Caco-2 (cell line): ENCODE data around the gene SPSB2. TPM values are rescaled to one million over a fixed set of nuclear protein-coding genes. Genes with fewer than 3 reads are reported as not detected.

Experiments
- BruUV-seq: library from RNA; stranded (reverse); fragments of 400-500 nt; replicated peaks from 2 replicates; lab custom pipeline; 2021; lab: Mats Ljungman, UMichigan
- CTCF ChIA-PET: fragments of 300-600 bp; sonication (Branson Sonifier 250); formaldehyde crosslinking; loops from one replicate; lab custom pipeline; 2022; ENCODE audit warnings: antibody characterized with exemption; lab: Charles Lee
- POLR2A ChIA-PET: fragments of 300-600 bp; sonication (Branson Sonifier 250); formaldehyde crosslinking; loops from one replicate; lab custom pipeline; 2022; ENCODE audit warnings: antibody characterized with exemption; lab: Charles Lee
- DNase-seq, 2 experiments: peaks; one replicate each; pipeline versions ENCODE4 v3.0.0 to v3.0.0-alpha.2; 2020 to 2022
- H3K27me3 ChIP-seq: replicated peaks from 2 replicates; pipeline ENCODE4 v1.6.0; 2011; ENCODE audit warnings: low read length; ENCODE audit not compliant: control insufficient read depth, insufficient read depth
- H3K36me3 ChIP-seq: 2 replicates; pipeline ENCODE4 v1.5.1; 2011; ENCODE audit warnings: low read length; ENCODE audit not compliant: control insufficient read depth, insufficient read depth
- H3K4me1 ChIP-seq: fragments of 250-450 bp; sonication (Bioruptor Pico); 2 replicates; pipeline ENCODE4 v1.5.1; 2020; ENCODE audit warnings: mild to moderate bottlenecking
- H3K4me3 ChIP-seq: 2 replicates; pipeline ENCODE4 v1.5.1; 2011; ENCODE audit warnings: low read depth, mild to moderate bottlenecking, control low read depth, low read length
- H3K9me3 ChIP-seq: fragments of 250-450 bp; sonication (Bioruptor Pico); 2 replicates; pipeline ENCODE4 v1.5.1; 2020; ENCODE audit warnings: mild to moderate bottlenecking, moderate library complexity
- H3K27ac Mint-ChIP-seq: one replicate; pipeline ENCODE4 v1.8.0; 2022; ENCODE audit warnings: mixed read lengths; ENCODE audit not compliant: unreplicated experiment
- H3K27me3 Mint-ChIP-seq: one replicate; pipeline ENCODE4 v1.8.0; 2022; ENCODE audit warnings: mixed read lengths; ENCODE audit not compliant: insufficient read depth, unreplicated experiment
- H3K36me3 Mint-ChIP-seq: one replicate; pipeline ENCODE4 v1.8.0; 2022; ENCODE audit warnings: mild to moderate bottlenecking, mixed read lengths; ENCODE audit not compliant: insufficient read depth, unreplicated experiment
- H3K4me1 Mint-ChIP-seq: one replicate; pipeline ENCODE4 v1.8.0; 2022; ENCODE audit warnings: low read depth, mixed read lengths; ENCODE audit not compliant: unreplicated experiment
- H3K4me3 Mint-ChIP-seq: one replicate; pipeline ENCODE4 v1.8.0; 2022; ENCODE audit warnings: mild to moderate bottlenecking, moderate library complexity, mixed read lengths; ENCODE audit not compliant: unreplicated experiment
- H3K9me3 Mint-ChIP-seq: one replicate; pipeline ENCODE4 v1.8.0; 2022; ENCODE audit warnings: mixed read lengths; ENCODE audit not compliant: unreplicated experiment
- intact Hi-C: fragments of 100-400 bp; cut with micrococcal nuclease; formaldehyde crosslinking; loops from one replicate; pipeline ENCODE4 v1.10.0; 2022; ENCODE audit not compliant: unreplicated experiment
- total RNA-seq: library from RNA; stranded (reverse); gene quantifications from 2 replicates; pipeline ENCODE4 v1.2.3, GENCODE V29; 2022
- TF ChIP-seq, protein P1 (sequence below), 2 experiments: fragments of 200-600 bp in 1 of 2; IDR thresholded peaks; 1 replicate in 1 of 2; 2 replicates in 1 of 2; pipeline versions ENCODE4 v1.5.1 to v1.8.0; 2011 to 2022; ENCODE audit warnings: antibody characterized with exemption in 1 of 2, control low read depth in 1 of 2, inconsistent platforms in 1 of 2, low read depth in 1 of 2, low read length in 1 of 2, mild to moderate bottlenecking in 1 of 2, moderate library complexity in 1 of 2; ENCODE audit not compliant: insufficient read depth in 1 of 2, severe bottlenecking in 1 of 2, unreplicated experiment in 1 of 2

SPSB2 gene
- total RNA-seq, 1 experiment from 2014 or later, result 23.7 TPM

DNA sequence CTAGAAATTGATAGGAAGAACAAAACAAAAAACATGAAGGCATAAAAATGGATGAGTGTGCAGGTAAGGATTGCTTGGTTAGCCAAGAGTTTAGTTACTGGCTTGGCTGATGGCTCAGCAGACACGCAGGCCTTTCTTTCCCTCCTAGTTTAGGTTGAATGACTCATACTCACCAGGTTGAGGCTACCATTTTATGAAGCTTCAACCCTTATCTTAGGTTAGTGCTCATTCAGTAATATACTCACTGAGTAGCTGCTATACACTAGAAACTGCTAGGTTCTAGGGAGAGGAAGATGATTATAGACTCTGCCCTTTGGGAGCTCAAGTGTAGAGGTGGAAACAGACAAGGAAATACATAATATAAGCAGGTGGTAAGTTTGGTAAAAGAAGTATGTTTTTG is 38.8 kb downstream of the SPSB2 start:
- intact Hi-C loops, result loop anchor here (2.0 kb wide), 1 partner anchor 81 kb away; the partner anchor contains the start of gene MLF2
- POLR2A ChIA-PET, result interaction anchor here (0.7 kb wide), 1 partner anchor 110 kb away, joined by 5 read pairs; the partner anchor contains the start of gene COPS7A
- TF ChIP-seq, protein P1, sequence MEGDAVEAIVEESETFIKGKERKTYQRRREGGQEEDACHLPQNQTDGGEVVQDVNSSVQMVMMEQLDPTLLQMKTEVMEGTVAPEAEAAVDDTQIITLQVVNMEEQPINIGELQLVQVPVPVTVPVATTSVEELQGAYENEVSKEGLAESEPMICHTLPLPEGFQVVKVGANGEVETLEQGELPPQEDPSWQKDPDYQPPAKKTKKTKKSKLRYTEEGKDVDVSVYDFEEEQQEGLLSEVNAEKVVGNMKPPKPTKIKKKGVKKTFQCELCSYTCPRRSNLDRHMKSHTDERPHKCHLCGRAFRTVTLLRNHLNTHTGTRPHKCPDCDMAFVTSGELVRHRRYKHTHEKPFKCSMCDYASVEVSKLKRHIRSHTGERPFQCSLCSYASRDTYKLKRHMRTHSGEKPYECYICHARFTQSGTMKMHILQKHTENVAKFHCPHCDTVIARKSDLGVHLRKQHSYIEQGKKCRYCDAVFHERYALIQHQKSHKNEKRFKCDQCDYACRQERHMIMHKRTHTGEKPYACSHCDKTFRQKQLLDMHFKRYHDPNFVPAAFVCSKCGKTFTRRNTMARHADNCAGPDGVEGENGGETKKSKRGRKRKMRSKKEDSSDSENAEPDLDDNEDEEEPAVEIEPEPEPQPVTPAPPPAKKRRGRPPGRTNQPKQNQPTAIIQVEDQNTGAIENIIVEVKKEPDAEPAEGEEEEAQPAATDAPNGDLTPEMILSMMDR (IDR thresholded peaks at IDR 0.05; ENCODE audit: insufficient read depth in 1 of 2, low read depth in 1 of 2, low read length in 1 of 2, severe bottlenecking in 1 of 2, unreplicated experiment in 1 of 2), result no peak
- H3K36me3 ChIP-seq, result no peaks in the 10 kb centered on the region; the same call in 1 of the 2 replicates
- no TSS peak for BruUV-seq
- DNase-seq, result no peak
- peaks cover 14% of the 10 kb centered on the region for H3K4me1 ChIP-seq
- Mint-ChIP-seq H3K27me3 (no peaks in the 10 kb centered on the region), H3K4me3 (no peak overlapping the region), H3K9me3 (no peaks in the 10 kb centered on the region), H3K27ac (no peak overlapping the region), H3K4me1 (peaks cover 20% of the 10 kb centered on the region), H3K36me3 (peaks cover 40% of the 10 kb centered on the region)
- CTCF ChIA-PET, result interaction anchor here (0.6 to 4.4 kb wide), 6 partner anchors 13 to 150 kb away, joined by 3 to 35 read pairs (median 6); partner anchors contain the start of genes GPR162, MLF2 and SPSB2
- no peaks in the 10 kb centered on the region for H3K27me3 ChIP-seq
- H3K4me3 ChIP-seq, result no peak overlapping the region
- no peaks in the 10 kb centered on the region for H3K9me3 ChIP-seq

DNA sequence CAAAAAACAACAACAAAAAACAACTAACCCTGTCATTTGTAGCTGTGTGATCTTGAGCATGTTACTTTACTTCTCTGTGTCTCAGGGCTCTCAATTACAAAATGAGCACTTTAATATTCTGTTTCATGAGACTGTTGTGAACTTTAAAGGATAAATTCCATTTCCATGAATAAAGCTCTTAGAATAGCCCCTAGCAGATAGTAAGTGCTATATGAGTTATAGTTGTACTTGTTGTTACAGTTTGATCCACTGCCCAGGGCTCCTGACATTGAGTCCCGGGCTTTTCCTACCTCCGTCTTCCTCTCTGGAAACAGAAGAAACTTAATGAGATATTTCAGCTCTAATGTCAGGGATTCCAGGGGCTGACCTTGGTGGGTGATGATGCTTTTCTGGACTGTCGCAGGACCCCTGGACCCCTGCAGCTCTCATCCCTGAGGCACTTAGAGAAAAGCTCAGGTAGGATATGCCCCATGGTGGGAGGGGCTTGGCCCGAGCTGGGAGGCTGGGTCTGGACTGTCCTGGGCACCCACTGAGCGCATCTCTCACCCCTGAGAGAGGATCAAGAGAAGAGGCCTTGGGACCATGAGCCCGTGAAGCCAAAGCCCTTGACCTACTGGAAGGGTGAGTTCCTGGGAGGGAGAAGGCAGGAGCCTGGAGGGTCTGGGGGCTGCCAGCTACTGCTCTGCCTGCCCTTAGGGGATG is 39.8 kb downstream of the SPSB2 start:
- ChIA-PET POLR2A (interaction anchor here (1.6 kb wide), 1 partner anchor 18 kb away, joined by 8 read pairs; the partner anchor contains the start of genes CDCA3 and USP5), CTCF (interaction anchor here (0.8 to 4.4 kb wide), 3 partner anchors 80 to 112 kb away, joined by 3 to 35 read pairs (median 6); partner anchors contain the start of gene MLF2)
- Mint-ChIP-seq H3K36me3 (peaks cover 37% of the 10 kb centered on the region), H3K9me3 (no peaks in the 10 kb centered on the region), H3K4me3 (no peak overlapping the region), H3K27ac (no peak overlapping the region), H3K4me1 (peaks cover 21% of the 10 kb centered on the region), H3K27me3 (no peaks in the 10 kb centered on the region)
- Histone ChIP-seq H3K9me3 (no peaks in the 10 kb centered on the region), H3K4me1 (peaks cover 14% of the 10 kb centered on the region), H3K36me3 (no peaks in the 10 kb centered on the region; the same call in 1 of the 2 replicates), H3K27me3 (no peaks in the 10 kb centered on the region; the same call in 1 of the 2 replicates), H3K4me3 (no peak overlapping the region)
- BruUV-seq, result no TSS peak
- no peak for DNase-seq
- TF ChIP-seq, protein P1 (IDR thresholded peaks at IDR 0.05; ENCODE audit: insufficient read depth in 1 of 2, low read depth in 1 of 2, low read length in 1 of 2, severe bottlenecking in 1 of 2, unreplicated experiment in 1 of 2), result no peak
- intact Hi-C loops, result no loop called here

DNA sequence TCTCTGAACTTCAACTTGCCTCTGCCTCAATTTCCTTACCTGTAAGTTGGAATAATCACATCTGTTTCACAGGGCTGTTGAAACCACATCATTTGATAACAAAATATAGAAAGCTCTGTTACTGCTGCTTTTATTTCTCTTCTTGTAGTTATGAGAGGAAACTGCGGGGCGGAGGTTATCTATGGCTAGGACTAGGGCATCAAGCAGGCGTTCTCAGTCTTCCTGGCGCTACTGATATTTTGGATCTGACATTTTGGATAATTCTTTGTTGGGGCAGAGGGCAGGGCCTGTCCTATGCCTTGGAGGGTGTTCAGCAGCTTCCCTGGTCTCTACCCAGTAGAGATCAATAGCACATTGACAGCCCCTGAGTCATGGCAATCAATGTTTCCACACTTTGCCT is 41.0 kb downstream of the SPSB2 start:
- no peaks in the 10 kb centered on the region; the same call in 1 of the 2 replicates for H3K27me3 ChIP-seq
- H3K4me3 ChIP-seq, result no peak overlapping the region
- H3K9me3 ChIP-seq, result no peaks in the 10 kb centered on the region
- no peaks in the 10 kb centered on the region for H3K9me3 Mint-ChIP-seq
- no peak for DNase-seq
- BruUV-seq, result no TSS peak
- no peak overlapping the region for H3K4me3 Mint-ChIP-seq
- H3K36me3 Mint-ChIP-seq, result peaks cover 37% of the 10 kb centered on the region
- H3K4me1 Mint-ChIP-seq, result peaks cover 33% of the 10 kb centered on the region
- no peak overlapping the region for H3K27ac Mint-ChIP-seq
- TF ChIP-seq, protein P1 (IDR thresholded peaks at IDR 0.05; ENCODE audit: insufficient read depth in 1 of 2, low read depth in 1 of 2, low read length in 1 of 2, severe bottlenecking in 1 of 2, unreplicated experiment in 1 of 2), result no peak
- ChIA-PET CTCF (interaction anchor here (0.5 to 2.1 kb wide), 5 partner anchors 79 to 1806 kb away, joined by 3 to 6 read pairs (median 4); partner anchors contain the start of genes COPS7A and MLF2), POLR2A (no interaction called here)
- H3K36me3 ChIP-seq, result no peaks in the 10 kb centered on the region; the same call in 1 of the 2 replicates
- peaks cover 7% of the 10 kb centered on the region for H3K27me3 Mint-ChIP-seq
- intact Hi-C loops, result no loop called here
- peaks cover 18% of the 10 kb centered on the region for H3K4me1 ChIP-seq
